ENCODE data around the gene MCM5.
A peak's percentile ranks its signal among the peaks of the same experiment; 100 is the strongest.

The MCM5 gene

DNA sequence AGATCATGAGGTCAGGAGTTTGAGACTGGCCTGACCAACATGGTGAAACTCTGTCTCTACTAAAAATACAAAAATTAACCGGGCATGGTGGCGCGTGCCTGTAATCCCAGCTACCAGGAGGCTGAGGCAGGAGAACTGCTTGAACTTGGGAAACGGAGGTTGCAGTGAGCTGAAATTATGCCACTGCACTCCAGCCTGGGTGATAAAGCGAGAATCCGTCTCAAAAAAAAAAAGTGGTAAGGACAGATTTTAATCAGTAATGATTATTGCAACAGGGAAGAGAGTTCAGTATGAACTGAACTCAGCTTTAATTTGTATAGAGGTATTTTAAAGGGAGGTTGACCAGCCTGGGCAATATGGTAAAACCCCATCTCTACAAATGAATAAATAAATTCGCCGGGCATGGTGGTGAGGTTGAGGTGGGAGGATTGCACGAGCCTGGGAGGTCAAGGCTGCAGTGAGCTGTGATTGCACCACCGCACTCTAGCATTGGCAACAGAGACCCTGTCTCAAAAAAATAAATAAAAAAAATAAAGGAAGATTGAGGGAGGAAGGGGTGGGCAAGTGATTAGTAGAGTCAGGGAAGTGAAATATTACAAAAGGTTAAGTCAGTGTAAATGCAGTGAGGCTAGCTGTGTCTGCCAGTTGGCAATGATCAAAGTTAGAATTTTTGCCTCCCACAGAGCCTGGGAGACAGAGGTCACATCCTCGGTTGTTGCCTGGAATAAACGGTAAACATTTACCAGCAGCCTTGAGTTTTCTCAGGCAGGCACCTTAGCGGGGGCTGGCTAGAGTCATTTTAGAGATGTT, 2.6 kb upstream of the MCM5 start:
- ATAC-seq (replicated peaks; ENCODE audit: extremely low read depth, poor library complexity, severe bottlenecking) (no peak), DNase-seq (ENCODE audit: low spot score in 2 of 2) (no peak)
- peaks cover 20% of the 10 kb centered on the region for H3K4me1 Mint-ChIP-seq
- H3K36me3 Mint-ChIP-seq (ENCODE audit: insufficient read depth): peaks cover 11% of the 10 kb centered on the region
- no peaks in the 10 kb centered on the region for H3K9me3 Mint-ChIP-seq
- H3K4me3 Mint-ChIP-seq: no peak overlapping the region
- H3K27ac Mint-ChIP-seq (ENCODE audit: low read depth): peak overlapping the region; percentile 74
- H3K27me3 Mint-ChIP-seq: no peaks in the 10 kb centered on the region

DNA sequence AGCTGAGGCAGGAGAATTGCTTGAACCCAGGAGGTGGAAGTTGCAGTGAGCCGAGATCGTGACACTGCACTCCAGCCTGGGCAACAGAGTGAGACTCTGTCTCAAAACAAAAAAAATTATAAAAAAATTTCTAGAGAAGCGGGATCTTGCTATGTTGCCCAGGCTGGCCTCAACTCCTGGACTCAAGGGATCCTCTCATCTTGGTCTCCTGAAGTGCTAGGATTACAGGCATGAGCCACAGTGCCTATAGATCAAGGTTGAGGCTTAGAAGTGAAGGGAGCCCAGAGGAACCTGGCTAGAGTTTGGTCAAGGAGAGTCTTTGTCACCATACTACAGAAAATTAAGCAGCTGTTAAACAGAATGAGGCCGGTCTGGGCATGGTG, 1.4 kb upstream of the MCM5 start:
- no peaks in the 10 kb centered on the region for H3K9me3 Mint-ChIP-seq
- ATAC-seq (replicated peaks; ENCODE audit: extremely low read depth, poor library complexity, severe bottlenecking): no peak
- peak overlapping the region; percentile 97 for H3K27ac Mint-ChIP-seq (ENCODE audit: low read depth)
- H3K36me3 Mint-ChIP-seq (ENCODE audit: insufficient read depth): peaks cover 19% of the 10 kb centered on the region
- H3K27me3 Mint-ChIP-seq: no peaks in the 10 kb centered on the region
- peaks cover 25% of the 10 kb centered on the region for H3K4me1 Mint-ChIP-seq
- peak overlapping the region; percentile 54 for H3K4me3 Mint-ChIP-seq
- DNase-seq (ENCODE audit: low spot score in 2 of 2): no peak

DNA sequence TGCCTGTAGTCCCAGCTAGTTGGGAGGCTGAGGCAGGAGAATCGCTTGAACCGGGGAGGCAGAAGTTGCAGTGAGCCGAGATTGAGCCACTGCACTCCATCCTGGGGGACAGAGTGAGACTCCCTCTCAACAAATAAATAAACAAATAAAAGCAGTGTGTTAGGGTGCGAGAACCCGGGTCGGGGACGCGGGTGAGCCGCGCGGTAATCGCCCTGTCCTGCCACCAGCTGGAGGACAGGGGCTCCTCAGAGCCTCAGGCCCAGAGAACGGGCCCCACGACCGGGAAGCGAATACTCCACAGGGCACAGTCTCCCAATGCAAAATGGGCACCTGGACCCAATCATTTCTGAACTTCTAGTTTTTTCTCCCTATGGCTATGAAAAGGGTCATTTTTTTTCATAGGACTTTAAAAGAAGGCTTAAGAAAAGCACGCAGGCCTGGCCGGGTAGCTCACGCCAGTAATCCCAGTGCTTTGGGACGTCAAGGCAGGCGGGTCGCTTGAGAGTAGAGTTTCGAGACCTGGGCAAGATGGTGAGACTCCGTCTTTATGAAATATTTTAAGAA, 744 bp upstream of the MCM5 start:
- ATAC-seq (replicated peaks; ENCODE audit: extremely low read depth, poor library complexity, severe bottlenecking) (no peak), DNase-seq (ENCODE audit: low spot score in 2 of 2) (no peak)
- Mint-ChIP-seq H3K27me3 (no peaks in the 10 kb centered on the region), H3K4me1 (peaks cover 25% of the 10 kb centered on the region), H3K27ac (ENCODE audit: low read depth) (peak overlapping the region; percentile 97), H3K36me3 (ENCODE audit: insufficient read depth) (peaks cover 25% of the 10 kb centered on the region), H3K4me3 (peak overlapping the region; percentile 100), H3K9me3 (no peaks in the 10 kb centered on the region)

DNA sequence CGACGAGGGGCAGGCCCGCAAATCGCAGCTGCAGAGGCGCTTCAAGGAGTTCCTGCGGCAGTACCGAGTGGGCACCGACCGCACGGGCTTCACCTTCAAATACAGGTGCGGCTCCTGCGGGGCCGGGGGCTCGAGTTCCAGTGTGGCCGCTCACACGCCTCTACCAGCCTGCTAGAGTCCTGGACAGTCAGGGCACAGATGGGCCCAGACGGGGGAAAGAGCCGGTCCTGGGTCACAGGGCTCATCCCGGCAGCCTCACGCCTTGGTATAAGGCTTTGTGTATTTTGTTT, 506 bp downstream of the MCM5 start:
- H3K27me3 Mint-ChIP-seq: no peaks in the 10 kb centered on the region
- no peak for ATAC-seq (replicated peaks; ENCODE audit: extremely low read depth, poor library complexity, severe bottlenecking)

DNA sequence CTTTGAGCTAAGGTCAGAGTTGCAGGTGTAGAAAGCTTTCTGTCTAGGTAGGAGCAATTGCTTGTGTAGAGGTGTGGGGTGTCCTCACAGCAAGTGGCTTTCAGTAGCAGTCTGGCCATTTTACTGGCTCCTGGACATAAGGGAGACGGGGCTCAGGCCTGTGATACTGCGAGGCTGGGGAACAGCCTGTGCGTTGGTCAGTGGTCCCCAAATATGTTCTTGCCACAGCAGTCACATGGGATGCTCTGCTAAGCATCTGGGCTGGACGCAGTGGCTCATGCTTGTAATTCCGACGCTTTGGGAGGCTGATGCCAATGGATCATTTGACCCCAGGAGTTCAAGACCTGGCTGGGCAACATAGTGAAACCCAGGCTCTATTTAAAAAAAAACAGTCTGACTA, 1.9 kb downstream of the MCM5 start:
- no peak overlapping the region for H3K27ac Mint-ChIP-seq (ENCODE audit: low read depth)
- no peak for ATAC-seq (replicated peaks; ENCODE audit: extremely low read depth, poor library complexity, severe bottlenecking)
- no peaks in the 10 kb centered on the region for H3K27me3 Mint-ChIP-seq

More for the DNA sequence above, 506 bp downstream of the MCM5 start:
- H3K27ac Mint-ChIP-seq (ENCODE audit: low read depth): peak overlapping the region; percentile 97
- H3K36me3 Mint-ChIP-seq (ENCODE audit: insufficient read depth): peaks cover 34% of the 10 kb centered on the region
- H3K9me3 Mint-ChIP-seq: no peaks in the 10 kb centered on the region
- no peak for DNase-seq (ENCODE audit: low spot score in 2 of 2)
- peaks cover 25% of the 10 kb centered on the region for H3K4me1 Mint-ChIP-seq
- peak overlapping the region; percentile 100 for H3K4me3 Mint-ChIP-seq

DNA sequence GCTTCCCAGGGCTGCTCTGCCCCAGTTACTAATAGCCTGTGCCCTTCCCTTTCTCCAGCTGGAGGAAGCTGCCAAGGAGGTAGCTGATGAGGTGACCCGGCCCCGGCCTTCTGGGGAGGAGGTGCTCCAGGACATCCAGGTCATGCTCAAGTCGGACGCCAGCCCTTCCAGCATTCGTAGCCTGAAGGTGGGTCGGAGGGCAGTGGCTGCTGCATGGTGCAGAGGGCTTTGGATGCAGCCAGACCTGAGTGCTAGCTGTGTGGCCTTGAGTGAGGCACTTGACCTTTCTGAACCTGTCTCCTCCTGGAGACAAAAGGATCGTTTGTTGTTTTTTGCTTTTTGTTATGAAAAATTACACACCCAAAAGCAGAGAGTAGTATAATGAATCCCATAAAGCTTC, 3.4 kb downstream of the MCM5 start:
- Mint-ChIP-seq H3K4me3 (no peak overlapping the region), H3K36me3 (ENCODE audit: insufficient read depth) (peaks cover 56% of the 10 kb centered on the region), H3K4me1 (peaks cover 31% of the 10 kb centered on the region), H3K27me3 (no peaks in the 10 kb centered on the region), H3K27ac (ENCODE audit: low read depth) (no peak overlapping the region), H3K9me3 (no peaks in the 10 kb centered on the region)
- ATAC-seq (replicated peaks; ENCODE audit: extremely low read depth, poor library complexity, severe bottlenecking): no peak
- DNase-seq (ENCODE audit: low spot score in 2 of 2): no peak

More for the DNA sequence above, 1.9 kb downstream of the MCM5 start:
- no peaks in the 10 kb centered on the region for H3K9me3 Mint-ChIP-seq
- H3K4me1 Mint-ChIP-seq: peaks cover 25% of the 10 kb centered on the region
- H3K36me3 Mint-ChIP-seq (ENCODE audit: insufficient read depth): peaks cover 45% of the 10 kb centered on the region
- peak overlapping the region; percentile 100 for H3K4me3 Mint-ChIP-seq
- no peak for DNase-seq (ENCODE audit: low spot score in 2 of 2)

DNA sequence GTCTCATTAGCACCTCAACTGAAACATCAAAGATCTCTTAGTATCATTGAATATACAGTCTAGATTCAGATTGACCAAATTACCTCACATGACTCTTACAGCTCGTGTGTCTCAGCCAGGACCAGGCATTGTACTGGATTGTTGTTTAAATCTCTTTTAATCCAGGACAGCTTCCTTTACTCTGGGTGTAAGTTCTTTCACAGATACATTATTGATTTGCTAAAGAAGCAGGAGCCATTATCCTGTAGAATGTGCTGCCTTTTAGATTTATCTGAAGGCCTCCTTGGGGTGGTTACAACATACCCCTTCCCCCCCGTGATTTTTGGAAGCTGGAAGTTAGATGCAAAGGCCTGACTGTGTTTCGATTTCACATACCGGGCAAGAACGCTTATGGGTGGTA, 4.2 kb downstream of the MCM5 start:
- Mint-ChIP-seq H3K4me1 (peaks cover 31% of the 10 kb centered on the region), H3K27me3 (no peaks in the 10 kb centered on the region), H3K9me3 (no peaks in the 10 kb centered on the region), H3K27ac (ENCODE audit: low read depth) (no peak overlapping the region), H3K36me3 (ENCODE audit: insufficient read depth) (peaks cover 62% of the 10 kb centered on the region), H3K4me3 (no peak overlapping the region)
- ATAC-seq (replicated peaks; ENCODE audit: extremely low read depth, poor library complexity, severe bottlenecking) (no peak), DNase-seq (ENCODE audit: low spot score in 2 of 2) (no peak)

DNA sequence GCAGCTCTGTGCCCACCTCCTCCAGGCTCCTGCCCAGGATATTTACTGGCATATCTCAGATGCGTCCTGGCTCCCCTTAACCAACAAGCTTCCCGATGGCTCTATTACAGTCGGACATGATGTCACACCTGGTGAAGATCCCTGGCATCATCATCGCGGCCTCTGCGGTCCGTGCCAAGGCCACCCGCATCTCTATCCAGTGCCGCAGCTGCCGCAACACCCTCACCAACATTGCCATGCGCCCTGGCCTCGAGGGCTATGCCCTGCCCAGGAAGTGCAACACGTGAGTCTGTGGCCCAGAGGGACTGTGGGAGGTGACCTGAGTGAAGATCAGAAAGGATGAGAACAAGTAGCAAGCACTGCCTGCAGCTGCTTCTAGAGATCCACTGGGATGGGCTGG, 6.5 kb downstream of the MCM5 start:
- Mint-ChIP-seq H3K4me3 (no peak overlapping the region), H3K36me3 (ENCODE audit: insufficient read depth) (peaks cover 60% of the 10 kb centered on the region), H3K4me1 (peaks cover 31% of the 10 kb centered on the region), H3K27me3 (no peaks in the 10 kb centered on the region), H3K9me3 (no peaks in the 10 kb centered on the region), H3K27ac (ENCODE audit: low read depth) (no peak overlapping the region)
- ATAC-seq (replicated peaks; ENCODE audit: extremely low read depth, poor library complexity, severe bottlenecking): no peak
- DNase-seq (ENCODE audit: low spot score in 2 of 2): no peak

DNA sequence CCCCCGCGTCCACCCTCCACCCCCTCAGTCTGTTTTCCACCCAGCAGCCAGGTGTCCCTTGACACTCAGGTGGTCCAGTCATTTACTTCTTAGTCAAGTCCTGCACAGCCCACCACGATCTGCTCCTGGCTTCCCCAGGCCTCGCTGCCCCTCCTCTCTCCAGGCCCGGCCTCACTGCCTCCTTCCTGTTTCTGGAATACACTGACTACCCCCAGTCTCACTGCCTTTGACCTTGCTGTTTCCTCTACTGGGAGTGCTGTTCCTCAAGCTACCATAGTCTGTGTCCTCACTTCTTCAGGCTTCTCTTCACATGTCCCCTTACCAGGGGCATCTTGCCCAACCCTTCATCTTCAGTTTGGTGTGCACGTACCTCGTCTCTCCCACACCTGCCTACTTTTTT, 7.4 kb downstream of the MCM5 start:
- H3K36me3 Mint-ChIP-seq (ENCODE audit: insufficient read depth): peaks cover 62% of the 10 kb centered on the region
- ATAC-seq (replicated peaks; ENCODE audit: extremely low read depth, poor library complexity, severe bottlenecking) (no peak), DNase-seq (ENCODE audit: low spot score in 2 of 2) (no peak)
- no peaks in the 10 kb centered on the region for H3K27me3 Mint-ChIP-seq
- no peak overlapping the region for H3K4me3 Mint-ChIP-seq
- H3K9me3 Mint-ChIP-seq: no peaks in the 10 kb centered on the region
- no peak overlapping the region for H3K27ac Mint-ChIP-seq (ENCODE audit: low read depth)
- H3K4me1 Mint-ChIP-seq: peaks cover 32% of the 10 kb centered on the region

DNA sequence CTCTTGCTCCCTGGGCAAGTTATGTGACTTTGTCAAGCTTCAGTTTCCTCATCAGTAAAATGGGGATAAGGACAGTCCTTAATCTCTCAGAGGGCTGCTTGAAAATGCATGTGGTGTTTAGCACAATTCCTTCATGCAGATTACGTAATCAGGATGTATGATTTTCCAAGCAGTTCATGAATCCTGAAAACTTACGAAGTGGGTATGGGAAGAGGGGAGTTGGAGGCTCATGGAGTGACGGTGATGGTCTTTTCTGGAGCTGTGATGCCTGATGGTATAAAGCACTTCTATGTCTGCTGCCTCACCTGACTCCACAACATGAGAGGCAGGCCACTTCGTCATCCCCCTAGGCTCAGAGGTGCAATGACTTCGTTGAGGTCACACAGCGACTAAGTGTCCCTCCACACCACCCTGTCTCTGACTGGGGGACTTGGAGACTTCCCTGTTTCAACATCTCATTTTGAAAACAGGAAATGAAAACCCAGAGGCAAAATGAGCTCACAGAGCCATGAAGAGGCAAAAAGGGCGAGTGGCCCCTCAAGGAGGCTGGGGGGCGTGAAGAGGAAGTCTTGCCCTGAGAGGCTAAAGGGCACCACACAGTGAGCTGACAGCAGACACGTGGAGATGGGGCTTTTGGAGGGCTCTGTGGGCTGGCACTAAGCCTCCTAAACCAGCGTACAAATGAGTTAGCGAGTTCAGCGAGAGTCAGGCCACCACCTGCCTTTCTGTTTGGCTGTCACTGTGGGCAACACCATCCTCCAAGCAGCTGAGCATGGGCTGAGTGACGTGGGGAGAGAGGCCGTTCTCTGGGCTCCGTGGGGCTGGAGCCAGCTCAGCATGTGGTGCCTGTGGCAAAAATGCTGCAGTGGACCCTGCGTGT, 10.1 kb downstream of the MCM5 start:
- Mint-ChIP-seq H3K4me3 (no peak overlapping the region), H3K4me1 (peaks cover 26% of the 10 kb centered on the region), H3K36me3 (ENCODE audit: insufficient read depth) (peaks cover 53% of the 10 kb centered on the region), H3K9me3 (no peaks in the 10 kb centered on the region), H3K27ac (ENCODE audit: low read depth) (peak overlapping the region; percentile 81), H3K27me3 (no peaks in the 10 kb centered on the region)
- ATAC-seq (replicated peaks; ENCODE audit: extremely low read depth, poor library complexity, severe bottlenecking) (peak; percentile 89), DNase-seq (ENCODE audit: low spot score in 2 of 2) (peak in 1 of 2 donors; percentile 17)

DNA sequence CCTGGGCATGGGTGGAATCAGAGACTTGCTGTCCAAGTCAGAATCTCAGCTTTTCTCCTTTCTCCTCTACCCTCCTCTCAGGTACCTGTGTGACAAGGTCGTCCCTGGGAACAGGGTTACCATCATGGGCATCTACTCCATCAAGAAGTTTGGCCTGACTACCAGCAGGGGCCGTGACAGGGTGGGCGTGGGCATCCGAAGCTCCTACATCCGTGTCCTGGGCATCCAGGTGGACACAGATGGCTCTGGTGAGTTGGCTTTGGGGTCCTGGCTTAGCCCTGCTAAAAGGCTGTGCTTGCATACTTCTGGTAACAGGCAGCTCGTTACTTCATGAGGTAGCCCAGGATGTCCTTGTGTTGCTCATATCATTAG, 10.7 kb downstream of the MCM5 start:
- Mint-ChIP-seq H3K9me3 (no peaks in the 10 kb centered on the region), H3K27me3 (no peaks in the 10 kb centered on the region), H3K4me3 (no peak overlapping the region), H3K27ac (ENCODE audit: low read depth) (peak overlapping the region; percentile 61), H3K36me3 (ENCODE audit: insufficient read depth) (peaks cover 52% of the 10 kb centered on the region), H3K4me1 (peaks cover 26% of the 10 kb centered on the region)
- no peak for ATAC-seq (replicated peaks; ENCODE audit: extremely low read depth, poor library complexity, severe bottlenecking)
- no peak for DNase-seq (ENCODE audit: low spot score in 2 of 2)

DNA sequence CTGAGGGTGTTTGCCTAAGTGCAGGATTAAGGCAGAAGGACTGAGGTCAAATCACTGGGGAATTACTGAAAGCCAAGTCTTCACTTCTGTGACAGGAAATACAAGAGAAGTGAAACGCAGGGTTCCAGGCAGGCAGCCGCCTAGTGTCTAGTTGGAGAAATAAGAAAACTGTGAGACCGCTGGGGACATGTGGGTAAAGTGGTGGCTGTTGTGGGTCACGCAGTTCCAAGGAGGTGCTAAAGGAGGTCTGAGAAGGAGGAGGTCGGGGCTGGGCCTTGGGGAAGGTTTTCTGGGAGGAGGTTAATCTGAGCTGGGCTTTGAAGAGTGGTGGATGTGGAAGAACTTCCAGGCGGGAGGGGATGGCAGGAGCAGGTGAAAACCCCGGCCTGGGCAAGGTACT, 11.2 kb downstream of the MCM5 start:
- no peaks in the 10 kb centered on the region for H3K9me3 Mint-ChIP-seq
- no peak overlapping the region for H3K4me3 Mint-ChIP-seq
- no peaks in the 10 kb centered on the region for H3K27me3 Mint-ChIP-seq
- peaks cover 49% of the 10 kb centered on the region for H3K36me3 Mint-ChIP-seq (ENCODE audit: insufficient read depth)
- peak overlapping the region; percentile 61 for H3K27ac Mint-ChIP-seq (ENCODE audit: low read depth)
- peaks cover 26% of the 10 kb centered on the region for H3K4me1 Mint-ChIP-seq
- DNase-seq (ENCODE audit: low spot score in 2 of 2): no peak
- no peak for ATAC-seq (replicated peaks; ENCODE audit: extremely low read depth, poor library complexity, severe bottlenecking)

DNA sequence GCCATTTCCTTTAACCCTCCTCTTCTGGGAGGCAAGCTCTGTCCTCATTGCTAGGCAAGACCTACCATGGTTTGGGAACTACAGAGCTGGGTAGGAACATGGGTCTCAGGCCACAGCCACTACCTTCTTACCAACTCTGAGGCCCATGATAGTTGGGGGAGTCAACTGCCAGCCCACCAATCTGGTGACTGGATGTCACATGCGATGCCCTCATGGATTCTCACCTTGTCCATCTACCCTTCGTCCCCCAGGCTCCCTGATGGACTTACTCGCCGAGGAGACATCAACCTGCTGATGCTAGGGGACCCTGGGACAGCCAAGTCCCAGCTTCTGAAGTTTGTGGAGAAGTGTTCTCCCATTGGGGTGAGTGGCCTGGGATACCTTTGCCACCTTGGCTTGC, 13.7 kb downstream of the MCM5 start:
- Mint-ChIP-seq H3K27me3 (no peaks in the 10 kb centered on the region), H3K36me3 (ENCODE audit: insufficient read depth) (peaks cover 32% of the 10 kb centered on the region), H3K9me3 (no peaks in the 10 kb centered on the region), H3K27ac (ENCODE audit: low read depth) (no peak overlapping the region), H3K4me3 (no peak overlapping the region), H3K4me1 (peaks cover 21% of the 10 kb centered on the region)
- DNase-seq (ENCODE audit: low spot score in 2 of 2): no peak
- no peak for ATAC-seq (replicated peaks; ENCODE audit: extremely low read depth, poor library complexity, severe bottlenecking)

Measured in central memory CD8-positive, alpha-beta T cell (primary cell).